OCI-LY3 (cell line): ENCODE results near the gene CLSTN2.

Experiments
- H2AFZ ChIP-seq: fragments of 200-600, 300-600 bp; shearing (Covaris generic); 2 replicates; pipeline ENCODE4 v1.6.0; 2014; ENCODE audit warnings: antibody characterized with exemption, low read depth, low read length
- H3K27ac ChIP-seq: fragments of 200-600, 300-600 bp; sonication (generic); 2 replicates; pipeline ENCODE4 v1.5.1; 2014; ENCODE audit warnings: mild to moderate bottlenecking, low read length, moderate library complexity, mixed read lengths
- H3K27me3 ChIP-seq: fragments of 200-600, 300-600 bp; sonication (generic); 2 replicates; pipeline ENCODE4 v1.6.1; 2014; ENCODE audit warnings: low read depth, low read length, mixed read lengths
- H3K36me3 ChIP-seq: fragments of 200-600, 300-600 bp; sonication (generic); replicated peaks from 2 replicates; pipeline ENCODE3; 2014; ENCODE audit warnings: low read depth, low read length, mixed read lengths
- H3K4me1 ChIP-seq: fragments of 300-600, 200-600 bp; sonication (generic); 2 replicates; pipeline ENCODE4 v1.6.1; 2014; ENCODE audit warnings: low read length, mixed read lengths
- H3K4me2 ChIP-seq: fragments of 200-600, 300-600 bp; sonication (generic); 2 replicates; pipeline ENCODE4 v1.6.1; 2014; ENCODE audit warnings: low read length, mixed read lengths
- H3K4me3 ChIP-seq: fragments of 300-600, 200-600 bp; sonication (generic); 2 replicates; pipeline ENCODE4 v1.5.1; 2014; ENCODE audit warnings: antibody characterized with exemption, mild to moderate bottlenecking, low read length, moderate library complexity
- H3K79me2 ChIP-seq: fragments of 300-600, 200-600 bp; shearing (Covaris generic); 2 replicates; pipeline ENCODE4 v1.6.1; 2014; ENCODE audit warnings: mild to moderate bottlenecking, low read length, mixed read lengths
- H3K9ac ChIP-seq: fragments of 300-600, 200-600 bp; shearing (Covaris generic); 2 replicates; pipeline ENCODE4 v1.6.0; 2014; ENCODE audit warnings: mild to moderate bottlenecking, low read length, moderate library complexity
- H3K9me3 ChIP-seq: fragments of 200-600, 300-600 bp; shearing (Covaris generic); 2 replicates; pipeline ENCODE4 v1.6.1; 2014; ENCODE audit warnings: low read length, mixed read lengths; ENCODE audit not compliant: insufficient read depth
- H4K20me1 ChIP-seq: fragments of 200-600, 300-600 bp; sonication (generic); 2 replicates; pipeline ENCODE4 v1.6.1; 2016; ENCODE audit warnings: low read length, mixed read lengths; ENCODE audit not compliant: insufficient read depth
- EZH2phosphoT487 ChIP-seq: fragments of 200-600 bp; shearing (Covaris generic); IDR thresholded peaks from 2 replicates; pipeline ENCODE4 v1.6.1; 2018; ENCODE audit warnings: antibody characterized with exemption, mixed run types, low read depth
- TF ChIP-seq, protein P1 (sequence below): fragments of 200-600, 300-600 bp; sonication (generic); IDR thresholded peaks from 2 replicates; pipeline ENCODE4 v1.5.1; 2014; ENCODE audit warnings: antibody characterized with exemption, low read length, low read depth

Gene CLSTN2

GRCh38 chr3:140602781-140603180 is 667.8 kb downstream of the CLSTN2 start:
- no peak for TF ChIP-seq EZH2phosphoT487
- TF ChIP-seq, protein P1, sequence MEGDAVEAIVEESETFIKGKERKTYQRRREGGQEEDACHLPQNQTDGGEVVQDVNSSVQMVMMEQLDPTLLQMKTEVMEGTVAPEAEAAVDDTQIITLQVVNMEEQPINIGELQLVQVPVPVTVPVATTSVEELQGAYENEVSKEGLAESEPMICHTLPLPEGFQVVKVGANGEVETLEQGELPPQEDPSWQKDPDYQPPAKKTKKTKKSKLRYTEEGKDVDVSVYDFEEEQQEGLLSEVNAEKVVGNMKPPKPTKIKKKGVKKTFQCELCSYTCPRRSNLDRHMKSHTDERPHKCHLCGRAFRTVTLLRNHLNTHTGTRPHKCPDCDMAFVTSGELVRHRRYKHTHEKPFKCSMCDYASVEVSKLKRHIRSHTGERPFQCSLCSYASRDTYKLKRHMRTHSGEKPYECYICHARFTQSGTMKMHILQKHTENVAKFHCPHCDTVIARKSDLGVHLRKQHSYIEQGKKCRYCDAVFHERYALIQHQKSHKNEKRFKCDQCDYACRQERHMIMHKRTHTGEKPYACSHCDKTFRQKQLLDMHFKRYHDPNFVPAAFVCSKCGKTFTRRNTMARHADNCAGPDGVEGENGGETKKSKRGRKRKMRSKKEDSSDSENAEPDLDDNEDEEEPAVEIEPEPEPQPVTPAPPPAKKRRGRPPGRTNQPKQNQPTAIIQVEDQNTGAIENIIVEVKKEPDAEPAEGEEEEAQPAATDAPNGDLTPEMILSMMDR: no peak
- no peaks in the 10 kb centered on the region for H4K20me1 ChIP-seq
- H2AFZ ChIP-seq: no peak overlapping the region
- no peaks in the 10 kb centered on the region for H3K4me1 ChIP-seq
- no peaks in the 10 kb centered on the region for H3K9me3 ChIP-seq
- no peak overlapping the region for H3K9ac ChIP-seq
- H3K4me2 ChIP-seq: no peak overlapping the region
- no peaks in the 10 kb centered on the region for H3K36me3 ChIP-seq
- no peaks in the 10 kb centered on the region for H3K27me3 ChIP-seq
- H3K4me3 ChIP-seq: no peak overlapping the region
- no peak overlapping the region for H3K27ac ChIP-seq
- no peaks in the 10 kb centered on the region for H3K79me2 ChIP-seq

- H3K79me2 ChIP-seq: no peaks in the 10 kb centered on the region
- H3K4me3 ChIP-seq: no peak overlapping the region
- no peak for TF ChIP-seq EZH2phosphoT487
- TF ChIP-seq, protein P1: no peak
- H3K27ac ChIP-seq: no peak overlapping the region
- H3K27me3 ChIP-seq: no peaks in the 10 kb centered on the region
- no peaks in the 10 kb centered on the region for H3K4me1 ChIP-seq
- no peak overlapping the region for H2AFZ ChIP-seq
- no peaks in the 10 kb centered on the region for H4K20me1 ChIP-seq
- H3K9me3 ChIP-seq: no peaks in the 10 kb centered on the region
- no peak overlapping the region for H3K9ac ChIP-seq
- no peaks in the 10 kb centered on the region for H3K36me3 ChIP-seq
- no peak overlapping the region for H3K4me2 ChIP-seq
Measured at GRCh38 chr3:140603766-140604165, 668.8 kb downstream of the CLSTN2 start.

DNA sequence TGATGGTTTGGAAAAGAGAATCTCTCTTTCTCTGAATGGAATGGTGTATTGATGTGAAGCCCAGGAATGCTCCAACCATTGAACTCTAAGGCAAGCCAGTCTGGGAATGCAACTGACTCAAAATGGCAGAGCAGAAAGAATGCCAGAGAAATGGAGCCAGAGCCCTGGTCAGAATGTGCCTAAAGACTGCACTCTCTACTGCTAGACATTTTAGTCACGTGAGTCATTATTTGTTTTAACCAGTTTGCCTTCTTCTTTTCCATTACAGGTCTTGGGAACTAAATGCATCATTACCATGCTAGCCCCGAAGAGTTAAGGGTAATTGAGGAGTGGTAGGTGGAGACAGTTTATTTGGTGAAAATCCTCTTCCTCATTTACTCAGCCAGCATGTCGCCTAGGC is 675.6 kb downstream of the CLSTN2 start:
- Histone ChIP-seq H3K4me3 (no peak overlapping the region), H3K9me3 (no peaks in the 10 kb centered on the region), H3K9ac (no peak overlapping the region), H3K27ac (no peak overlapping the region), H2AFZ (no peak overlapping the region), H4K20me1 (no peaks in the 10 kb centered on the region), H3K36me3 (no peaks in the 10 kb centered on the region), H3K4me1 (no peaks in the 10 kb centered on the region), H3K27me3 (no peaks in the 10 kb centered on the region), H3K79me2 (no peaks in the 10 kb centered on the region), H3K4me2 (no peak overlapping the region)
- TF ChIP-seq, protein P1: no peak
- no peak for TF ChIP-seq EZH2phosphoT487

GRCh38 chr3:140614001-140614400 is 679.0 kb downstream of the CLSTN2 start:
- no peak overlapping the region for H3K4me2 ChIP-seq
- no peaks in the 10 kb centered on the region for H3K27me3 ChIP-seq
- H3K36me3 ChIP-seq: no peaks in the 10 kb centered on the region
- no peak for TF ChIP-seq EZH2phosphoT487
- TF ChIP-seq, protein P1: no peak
- H3K79me2 ChIP-seq: no peaks in the 10 kb centered on the region
- no peaks in the 10 kb centered on the region for H4K20me1 ChIP-seq
- H3K9ac ChIP-seq: no peak overlapping the region
- 0 out of 2 replicates have a peak, but pooled peaks cover 3% of the 10 kb centered on the region for H3K9me3 ChIP-seq
- no peaks in the 10 kb centered on the region for H3K4me1 ChIP-seq
- H2AFZ ChIP-seq: no peak overlapping the region
- no peak overlapping the region for H3K4me3 ChIP-seq
- no peak overlapping the region for H3K27ac ChIP-seq
